ENCODE results near the gene CLC.

DNA sequence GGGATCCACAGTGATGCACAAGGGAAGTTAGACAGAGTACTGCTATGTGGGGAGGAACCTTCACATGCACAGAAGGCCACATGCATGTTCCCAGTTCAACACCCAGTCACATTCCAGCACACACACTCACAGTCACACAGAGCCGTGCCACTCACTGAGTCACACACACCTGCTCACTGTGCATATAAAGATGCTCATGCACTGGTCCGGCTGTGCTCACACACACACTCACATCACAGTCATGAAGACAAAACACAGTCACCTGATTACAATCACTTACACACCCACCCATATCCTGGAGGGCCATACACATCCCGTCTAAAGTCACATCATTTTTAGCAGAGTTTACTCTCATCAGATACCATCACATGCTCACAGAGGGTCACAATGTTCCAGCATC lies 478 bp downstream of the CLC start:
- TF ChIP-seq, protein P1, sequence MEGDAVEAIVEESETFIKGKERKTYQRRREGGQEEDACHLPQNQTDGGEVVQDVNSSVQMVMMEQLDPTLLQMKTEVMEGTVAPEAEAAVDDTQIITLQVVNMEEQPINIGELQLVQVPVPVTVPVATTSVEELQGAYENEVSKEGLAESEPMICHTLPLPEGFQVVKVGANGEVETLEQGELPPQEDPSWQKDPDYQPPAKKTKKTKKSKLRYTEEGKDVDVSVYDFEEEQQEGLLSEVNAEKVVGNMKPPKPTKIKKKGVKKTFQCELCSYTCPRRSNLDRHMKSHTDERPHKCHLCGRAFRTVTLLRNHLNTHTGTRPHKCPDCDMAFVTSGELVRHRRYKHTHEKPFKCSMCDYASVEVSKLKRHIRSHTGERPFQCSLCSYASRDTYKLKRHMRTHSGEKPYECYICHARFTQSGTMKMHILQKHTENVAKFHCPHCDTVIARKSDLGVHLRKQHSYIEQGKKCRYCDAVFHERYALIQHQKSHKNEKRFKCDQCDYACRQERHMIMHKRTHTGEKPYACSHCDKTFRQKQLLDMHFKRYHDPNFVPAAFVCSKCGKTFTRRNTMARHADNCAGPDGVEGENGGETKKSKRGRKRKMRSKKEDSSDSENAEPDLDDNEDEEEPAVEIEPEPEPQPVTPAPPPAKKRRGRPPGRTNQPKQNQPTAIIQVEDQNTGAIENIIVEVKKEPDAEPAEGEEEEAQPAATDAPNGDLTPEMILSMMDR (IDR thresholded peaks at IDR 0.05; ENCODE audit: low read length): no peak
- TF ChIP-seq EZH2 (IDR thresholded peaks at IDR 0.05; ENCODE audit: borderline replicate concordance, low read length): no peak

Measured in OCI-LY1 (cell line).